Measurements from ENCODE around the gene VSIR. TPM values are rescaled to one million over a fixed set of nuclear protein-coding genes. Genes with fewer than 3 reads are reported as not detected.

Gene VSIR
- total RNA-seq, 1 donor from 2014 or later: 56.5 TPM

- H3K27me3 Mint-ChIP-seq (ENCODE audit: low read depth): no peaks in the 10 kb centered on the region
- intact Hi-C loops (cut with micrococcal nuclease): loop anchor here (1.0 to 10.0 kb wide), 3 partner anchors 116 to 499 kb away; no protein-coding TSS in a partner anchor
- H3K4me3 Mint-ChIP-seq (ENCODE audit: low read depth): no peak overlapping the region
- DNase-seq (ENCODE audit: low spot score): no peak
- H3K4me1 Mint-ChIP-seq (ENCODE audit: low read depth): no peaks in the 10 kb centered on the region
- peaks cover 13% of the 10 kb centered on the region for H3K36me3 Mint-ChIP-seq (ENCODE audit: low read depth)
- peak overlapping the region; percentile 55 for H3K27ac Mint-ChIP-seq
- no peaks in the 10 kb centered on the region for H3K9me3 Mint-ChIP-seq
Measured at GRCh38 chr10:71812913-71813590, 39.7 kb upstream of the VSIR start.

GRCh38 chr10:71812016-71812912 lies 38.9 kb upstream of the VSIR start:
- Mint-ChIP-seq H3K4me1 (ENCODE audit: low read depth) (no peaks in the 10 kb centered on the region), H3K27ac (no peak overlapping the region), H3K4me3 (ENCODE audit: low read depth) (no peak overlapping the region), H3K36me3 (ENCODE audit: low read depth) (peaks cover 5% of the 10 kb centered on the region), H3K27me3 (ENCODE audit: low read depth) (no peaks in the 10 kb centered on the region), H3K9me3 (no peaks in the 10 kb centered on the region)
- peak; percentile 55 for DNase-seq (ENCODE audit: low spot score)
- intact Hi-C loops (cut with micrococcal nuclease): loop anchor here (1.0 to 10.0 kb wide), 3 partner anchors 115 to 498 kb away; no protein-coding TSS in a partner anchor

GRCh38 chr10:71811351-71811750 lies 38.0 kb upstream of the VSIR start:
- H3K9me3 Mint-ChIP-seq: no peaks in the 10 kb centered on the region
- H3K27ac Mint-ChIP-seq: no peak overlapping the region
- intact Hi-C loops (cut with micrococcal nuclease): loop anchor here (5.0 to 10.0 kb wide), 2 partner anchors 114 to 427 kb away; no protein-coding TSS in a partner anchor

GRCh38 chr10:71810048-71810750 lies 36.9 kb upstream of the VSIR start:
- Mint-ChIP-seq H3K4me1 (ENCODE audit: low read depth) (no peaks in the 10 kb centered on the region), H3K27ac (no peak overlapping the region), H3K36me3 (ENCODE audit: low read depth) (no peaks in the 10 kb centered on the region), H3K9me3 (no peaks in the 10 kb centered on the region), H3K27me3 (ENCODE audit: low read depth) (no peaks in the 10 kb centered on the region), H3K4me3 (ENCODE audit: low read depth) (no peak overlapping the region)
- no peak for DNase-seq (ENCODE audit: low spot score)
- intact Hi-C loops (cut with micrococcal nuclease): loop anchor here (5.0 to 10.0 kb wide), 2 partner anchors 113 to 425 kb away; no protein-coding TSS in a partner anchor

More at GRCh38 chr10:71811351-71811750, 38.0 kb upstream of the VSIR start:
- Mint-ChIP-seq H3K27me3 (ENCODE audit: low read depth) (no peaks in the 10 kb centered on the region), H3K4me3 (ENCODE audit: low read depth) (no peak overlapping the region), H3K36me3 (ENCODE audit: low read depth) (no peaks in the 10 kb centered on the region), H3K4me1 (ENCODE audit: low read depth) (no peaks in the 10 kb centered on the region)
- no peak for DNase-seq (ENCODE audit: low spot score)

GRCh38 chr10:71809628-71810027 lies 36.3 kb upstream of the VSIR start:
- DNase-seq (ENCODE audit: low spot score): no peak
- H3K27ac Mint-ChIP-seq: no peak overlapping the region
- H3K27me3 Mint-ChIP-seq (ENCODE audit: low read depth): no peaks in the 10 kb centered on the region
- intact Hi-C loops (cut with micrococcal nuclease): loop anchor here (5.0 to 10.0 kb wide), 2 partner anchors 112 to 425 kb away; no protein-coding TSS in a partner anchor
- no peaks in the 10 kb centered on the region for H3K9me3 Mint-ChIP-seq
- H3K36me3 Mint-ChIP-seq (ENCODE audit: low read depth): no peaks in the 10 kb centered on the region
- H3K4me3 Mint-ChIP-seq (ENCODE audit: low read depth): no peak overlapping the region
- no peaks in the 10 kb centered on the region for H3K4me1 Mint-ChIP-seq (ENCODE audit: low read depth)

GRCh38 chr10:71807557-71808510 lies 34.5 kb upstream of the VSIR start:
- Mint-ChIP-seq H3K27me3 (ENCODE audit: low read depth) (peaks cover 6% of the 10 kb centered on the region), H3K4me1 (ENCODE audit: low read depth) (no peaks in the 10 kb centered on the region), H3K9me3 (no peaks in the 10 kb centered on the region), H3K27ac (no peak overlapping the region), H3K4me3 (ENCODE audit: low read depth) (no peak overlapping the region), H3K36me3 (ENCODE audit: low read depth) (no peaks in the 10 kb centered on the region)
- no peak for DNase-seq (ENCODE audit: low spot score)
- intact Hi-C loops (cut with micrococcal nuclease): no loop called here

- intact Hi-C loops (cut with micrococcal nuclease): no loop called here
- Mint-ChIP-seq H3K4me1 (ENCODE audit: low read depth) (no peaks in the 10 kb centered on the region), H3K27ac (no peak overlapping the region), H3K36me3 (ENCODE audit: low read depth) (no peaks in the 10 kb centered on the region), H3K27me3 (ENCODE audit: low read depth) (peaks cover 6% of the 10 kb centered on the region), H3K4me3 (ENCODE audit: low read depth) (no peak overlapping the region), H3K9me3 (no peaks in the 10 kb centered on the region)
- no peak for DNase-seq (ENCODE audit: low spot score)
Measured at GRCh38 chr10:71806704-71807556, 33.6 kb upstream of the VSIR start.

- H3K4me3 Mint-ChIP-seq (ENCODE audit: low read depth): no peak overlapping the region
- no peaks in the 10 kb centered on the region for H3K36me3 Mint-ChIP-seq (ENCODE audit: low read depth)
- H3K27me3 Mint-ChIP-seq (ENCODE audit: low read depth): peaks cover 6% of the 10 kb centered on the region
- DNase-seq (ENCODE audit: low spot score): no peak
- H3K9me3 Mint-ChIP-seq: no peaks in the 10 kb centered on the region
- H3K27ac Mint-ChIP-seq: no peak overlapping the region
- no peaks in the 10 kb centered on the region for H3K4me1 Mint-ChIP-seq (ENCODE audit: low read depth)
- intact Hi-C loops (cut with micrococcal nuclease): no loop called here
Measured at GRCh38 chr10:71805776-71806703, 32.7 kb upstream of the VSIR start.

GRCh38 chr10:71804077-71804476 lies 30.8 kb upstream of the VSIR start:
- no peak for DNase-seq (ENCODE audit: low spot score)

GRCh38 chr10:71802715-71803488 lies 29.6 kb upstream of the VSIR start:
- Mint-ChIP-seq H3K4me3 (ENCODE audit: low read depth) (no peak overlapping the region), H3K36me3 (ENCODE audit: low read depth) (no peaks in the 10 kb centered on the region), H3K9me3 (no peaks in the 10 kb centered on the region), H3K4me1 (ENCODE audit: low read depth) (no peaks in the 10 kb centered on the region), H3K27ac (no peak overlapping the region), H3K27me3 (ENCODE audit: low read depth) (peaks cover 6% of the 10 kb centered on the region)
- DNase-seq (ENCODE audit: low spot score): no peak
- intact Hi-C loops (cut with micrococcal nuclease): no loop called here

More at GRCh38 chr10:71804077-71804476, 30.8 kb upstream of the VSIR start:
- no peaks in the 10 kb centered on the region for H3K36me3 Mint-ChIP-seq (ENCODE audit: low read depth)
- no peak overlapping the region for H3K27ac Mint-ChIP-seq
- intact Hi-C loops (cut with micrococcal nuclease): no loop called here
- H3K27me3 Mint-ChIP-seq (ENCODE audit: low read depth): peaks cover 6% of the 10 kb centered on the region
- no peaks in the 10 kb centered on the region for H3K4me1 Mint-ChIP-seq (ENCODE audit: low read depth)
- H3K4me3 Mint-ChIP-seq (ENCODE audit: low read depth): no peak overlapping the region
- H3K9me3 Mint-ChIP-seq: no peaks in the 10 kb centered on the region

Measured in activated T-helper 2 cell treated with anti-CD3 and anti-CD28 coated beads, Interferon-gamma antibody, Interleukin-2, Interleukin-4, amounts not matched to agents 10 μg/mL and 5 μg/mL and 100 μg/mL, durations not matched to agents 14 hours and 24 hours and 36 hours (primary cell).